WERI-Rb-1 (cell line): ENCODE data around the gene TK1.
"Not testable (repeated sequence)": the region's sequence is repeated elsewhere in the genome, so short reads cannot be mapped to it uniquely, and the experiment has no call there.

ENCODE experiments used
- DNase-seq: peaks from one replicate; pipeline ENCODE4 v3.0.0-alpha.2; 2020
- H3K27ac ChIP-seq: fragments of 250-450 bp; sonication (Bioruptor Pico); 2 replicates; pipeline ENCODE4 v1.5.1; 2020; ENCODE audit warnings: mild to moderate bottlenecking, moderate library complexity
- H3K27me3 ChIP-seq: fragments of 250-450 bp; sonication (Bioruptor Pico); 2 replicates; pipeline ENCODE4 v1.5.1; 2021; ENCODE audit warnings: mild to moderate bottlenecking, low read depth, moderate library complexity; ENCODE audit not compliant: insufficient read depth, severe bottlenecking
- H3K36me3 ChIP-seq: fragments of 250-450 bp; sonication (Bioruptor Pico); 2 replicates; pipeline ENCODE4 v1.5.1; 2020; ENCODE audit warnings: mild to moderate bottlenecking, moderate library complexity
- H3K4me3 ChIP-seq: 2 replicates; pipeline ENCODE4 v1.5.1; 2011; ENCODE audit warnings: low read depth, mild to moderate bottlenecking, control low read depth, low read length
- H3K9me3 ChIP-seq: fragments of 250-450 bp; sonication (Bioruptor Pico); 2 replicates; pipeline ENCODE4 v1.5.1; 2021; ENCODE audit warnings: mild to moderate bottlenecking, moderate library complexity; ENCODE audit not compliant: severe bottlenecking
- CTCF ChIP-seq: IDR thresholded peaks from 2 replicates; pipeline ENCODE4 v1.5.1; 2011; ENCODE audit warnings: low read depth, mild to moderate bottlenecking, control low read depth, inconsistent platforms, low read length

The TK1 gene

GRCh38 chr17:78143214-78144146 is 43.4 kb downstream of the TK1 start:
- H3K4me3 ChIP-seq: no peak overlapping the region

DNA sequence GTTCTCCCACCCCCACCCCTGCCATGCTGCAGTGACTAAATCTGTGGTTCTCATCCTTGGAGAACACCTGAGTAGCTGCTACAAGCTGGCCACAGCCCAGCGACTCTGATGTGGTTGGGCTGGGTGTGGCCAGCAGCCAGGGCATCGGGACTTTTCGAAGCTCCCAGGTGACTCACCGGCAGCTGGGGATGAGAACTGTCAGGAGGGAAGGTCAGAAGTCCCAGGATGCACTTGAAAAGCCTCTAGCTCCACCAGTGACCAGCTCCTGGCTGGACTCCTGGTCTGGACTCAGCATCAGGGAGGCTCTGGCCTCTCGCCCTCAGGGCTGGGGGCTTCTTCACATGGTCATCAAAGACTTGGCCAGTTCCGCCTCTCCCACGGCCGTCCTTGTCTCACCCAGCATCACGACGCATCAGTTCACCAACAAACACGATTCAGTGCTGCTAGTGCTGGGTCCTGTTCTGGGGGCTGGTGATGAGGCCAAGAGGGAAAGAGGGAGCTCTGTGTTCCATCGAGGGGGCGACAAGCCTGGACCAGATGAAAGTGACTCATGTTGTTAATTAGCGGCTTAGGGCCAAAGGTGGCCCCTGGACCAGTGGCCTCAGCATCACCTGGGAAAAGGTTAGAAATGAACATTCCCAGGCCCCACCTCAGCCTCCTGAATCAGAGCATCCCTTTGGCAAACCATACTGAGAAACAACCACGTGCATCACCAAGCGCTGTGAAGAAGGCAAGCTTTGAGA is 44.6 kb downstream of the TK1 start:
- no peak for DNase-seq
- Histone ChIP-seq H3K27ac (no peak overlapping the region), H3K27me3 (no peaks in the 10 kb centered on the region), H3K4me3 (no peak overlapping the region), H3K36me3 (no peaks in the 10 kb centered on the region), H3K9me3 (no peaks in the 10 kb centered on the region)
- TF ChIP-seq CTCF: no peak

More at GRCh38 chr17:78143214-78144146, 43.4 kb downstream of the TK1 start:
- Histone ChIP-seq H3K36me3 (no peaks in the 10 kb centered on the region), H3K27ac (0 out of 2 replicates have a peak overlapping the region, but pooled peaks have one; percentile 3), H3K9me3 (no peaks in the 10 kb centered on the region), H3K27me3 (no peaks in the 10 kb centered on the region)
- no peak for DNase-seq
- no peak for TF ChIP-seq CTCF

GRCh38 chr17:78141437-78142118 is 45.3 kb downstream of the TK1 start:
- H3K4me3 ChIP-seq: no peak overlapping the region
- no peaks in the 10 kb centered on the region for H3K9me3 ChIP-seq
- no peaks in the 10 kb centered on the region for H3K27me3 ChIP-seq
- H3K36me3 ChIP-seq: no peaks in the 10 kb centered on the region
- peak; percentile 14 for DNase-seq
- no peak for TF ChIP-seq CTCF
- no peak overlapping the region; the same call in 1 of the 2 replicates for H3K27ac ChIP-seq

DNA sequence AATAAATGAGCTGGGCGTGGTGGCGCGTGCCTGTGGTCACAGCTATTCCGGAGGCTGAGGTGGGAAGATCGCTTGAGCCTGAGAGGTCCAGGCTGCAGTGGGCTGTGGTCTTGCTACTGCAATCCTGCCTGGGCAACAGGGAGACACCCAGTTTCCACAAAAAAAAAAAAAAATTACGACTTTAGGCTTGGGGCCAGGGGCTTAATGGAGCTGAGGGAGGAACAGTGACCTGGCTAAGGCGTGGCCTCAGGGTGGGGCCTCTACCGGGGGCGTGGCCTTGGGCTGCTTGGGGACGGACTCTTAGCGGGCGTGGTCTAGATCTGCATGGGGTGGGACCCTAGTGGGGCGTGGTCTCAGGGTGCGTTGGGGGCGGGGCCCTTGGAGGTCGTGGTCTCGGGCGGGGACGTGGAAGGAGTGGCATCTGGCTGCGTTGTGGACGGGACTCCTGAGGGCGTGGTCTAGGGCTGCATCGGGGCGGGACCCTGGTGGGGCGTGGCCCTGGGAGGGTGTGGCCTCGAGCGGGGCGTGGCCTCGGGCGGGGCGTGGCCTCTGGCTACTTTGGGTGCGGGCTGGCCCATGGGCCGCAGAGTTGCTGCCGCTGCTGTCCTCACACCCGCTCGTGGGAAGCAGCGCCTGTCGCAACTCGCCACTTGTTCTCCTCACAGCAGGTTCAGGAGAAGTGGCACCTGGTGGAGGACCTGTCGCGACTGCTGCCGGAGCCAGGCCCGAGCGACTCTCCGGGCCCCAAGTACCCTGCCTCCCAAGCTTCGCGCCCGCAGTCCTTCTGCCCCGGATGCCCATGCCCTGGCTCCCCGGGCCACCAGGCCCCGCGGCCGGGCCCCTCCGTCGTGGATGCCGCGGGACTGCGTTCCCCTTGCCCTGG is 46.4 kb downstream of the TK1 start:
- no peak overlapping the region for H3K27ac ChIP-seq
- H3K36me3 ChIP-seq: no peaks in the 10 kb centered on the region
- no peaks in the 10 kb centered on the region for H3K9me3 ChIP-seq
- H3K4me3 ChIP-seq: no peak overlapping the region
- no peaks in the 10 kb centered on the region for H3K27me3 ChIP-seq
- DNase-seq: peak; percentile 95
- no peak for TF ChIP-seq CTCF

- not testable (repeated sequence) for H3K27ac ChIP-seq, DNase-seq, H3K4me3 ChIP-seq, H3K27me3 ChIP-seq, H3K36me3 ChIP-seq, H3K9me3 ChIP-seq
These were observed 47.0 kb downstream of the TK1 start for GRCh38 chr17:78139861-78140168.
